Lung (tissue), 12 donors: ENCODE measurements around the gene PROK1. TPM values are rescaled to one million over a fixed set of nuclear protein-coding genes. Genes with fewer than 3 reads are reported as not detected.

ENCODE experiments used
- ATAC-seq: fragments of 200-7000 bp; cut with Tn5 transposase; one replicate; pipeline ENCODE4 v1.9.1; 2020; ENCODE audit warnings: moderate number of reproducible peaks; ENCODE audit not compliant: insufficient read depth, low FRiP score
- DNase-seq, 3 donors: peaks; one replicate each; pipeline ENCODE4 v3.0.0-alpha.2; 2013 to 2017
- H3K27ac ChIP-seq, 2 donors: one replicate each; pipeline ENCODE4 v1.5.1; 2013; ENCODE audit warnings: mild to moderate bottlenecking in 2 of 2, moderate library complexity in 2 of 2, control low read depth in 1 of 2, inconsistent platforms in 1 of 2, low read depth in 1 of 2, low read length in 1 of 2
- H3K27me3 ChIP-seq, 3 donors: one replicate each; pipeline ENCODE4 v1.5.1; 2013; ENCODE audit warnings: low read length in 2 of 3; ENCODE audit not compliant: control insufficient read depth in 3 of 3, insufficient read depth in 3 of 3
- H3K36me3 ChIP-seq, 4 donors: one replicate each; pipeline ENCODE4 v1.5.1; 2013; ENCODE audit warnings: low read length in 4 of 4, mild to moderate bottlenecking in 1 of 4, moderate library complexity in 1 of 4; ENCODE audit not compliant: control insufficient read depth in 4 of 4, insufficient read depth in 4 of 4
- H3K4me1 ChIP-seq, 5 donors: one replicate each; pipeline ENCODE4 v1.5.1; 2013; ENCODE audit warnings: low read length in 5 of 5, mild to moderate bottlenecking in 2 of 5, moderate library complexity in 1 of 5; ENCODE audit not compliant: control insufficient read depth in 5 of 5, insufficient read depth in 5 of 5
- H3K4me3 ChIP-seq: one replicate; pipeline ENCODE4 v1.5.1; 2013; ENCODE audit warnings: mild to moderate bottlenecking, control low read depth, moderate library complexity
- H3K9ac ChIP-seq, 2 donors: one replicate each; pipeline ENCODE4 v1.5.1; 2013; ENCODE audit warnings: low read length in 2 of 2, control low read depth in 1 of 2; ENCODE audit not compliant: insufficient read depth in 1 of 2
- H3K9me3 ChIP-seq, 4 donors: one replicate each; pipeline ENCODE4 v1.5.1; 2013; ENCODE audit warnings: low read length in 3 of 4, mild to moderate bottlenecking in 1 of 4, moderate library complexity in 1 of 4; ENCODE audit not compliant: control insufficient read depth in 4 of 4, insufficient read depth in 3 of 4
- WGBS, 2 donors: extraction: QIAGEN DNeasy Blood & Tissue Kit; methylation state at CpG; one replicate each; pipeline ENCODE4 v1.1.7; 2013; 5-methylcytosine and 5-hydroxymethylcytosine counted together
- polyA plus RNA-seq, 2 donors: library from polyadenylated mRNA; stranded (reverse); fragments of 200-250 nt; gene quantifications; one replicate each; pipeline ENCODE4 v1.2.1, GENCODE V29; 2013
- total RNA-seq, 2 donors: library from RNA; depleted of rRNA in 1 of 2; stranded (reverse); fragments of >200 nt in 1 of 2; gene quantifications; one replicate each; pipeline ENCODE4 v1.2.1, GENCODE V29; 2014 to 2021
- TF ChIP-seq, protein P1 (sequence below): IDR thresholded peaks from 2 replicates; pipeline ENCODE4 v1.5.1; 2012; ENCODE audit warnings: mild to moderate bottlenecking; ENCODE audit errors: control extremely low read depth, extremely low read depth
- donor health status: control.
- donor health status: control.
- donor health status: Bipolar disorder and iron deficiency.
- donor health status: healthy.
- donor health status: DM: yes; HTN: yes; CAD: no.

Gene PROK1
- total and polyA plus RNA-seq, 4 donors = 0.05 to 0.22 TPM; not detected in 2

- peaks cover 0 to 3% (median 0%) of the 10 kb centered on the region in 5 donors for H3K4me1 ChIP-seq
- H3K27ac ChIP-seq = no peak overlapping the region
- 81 to 83% methylated on average over 7 of the region's 7 CpGs for WGBS, 2 donors
- H3K4me3 ChIP-seq = no peak overlapping the region
- TF ChIP-seq, protein P1, sequence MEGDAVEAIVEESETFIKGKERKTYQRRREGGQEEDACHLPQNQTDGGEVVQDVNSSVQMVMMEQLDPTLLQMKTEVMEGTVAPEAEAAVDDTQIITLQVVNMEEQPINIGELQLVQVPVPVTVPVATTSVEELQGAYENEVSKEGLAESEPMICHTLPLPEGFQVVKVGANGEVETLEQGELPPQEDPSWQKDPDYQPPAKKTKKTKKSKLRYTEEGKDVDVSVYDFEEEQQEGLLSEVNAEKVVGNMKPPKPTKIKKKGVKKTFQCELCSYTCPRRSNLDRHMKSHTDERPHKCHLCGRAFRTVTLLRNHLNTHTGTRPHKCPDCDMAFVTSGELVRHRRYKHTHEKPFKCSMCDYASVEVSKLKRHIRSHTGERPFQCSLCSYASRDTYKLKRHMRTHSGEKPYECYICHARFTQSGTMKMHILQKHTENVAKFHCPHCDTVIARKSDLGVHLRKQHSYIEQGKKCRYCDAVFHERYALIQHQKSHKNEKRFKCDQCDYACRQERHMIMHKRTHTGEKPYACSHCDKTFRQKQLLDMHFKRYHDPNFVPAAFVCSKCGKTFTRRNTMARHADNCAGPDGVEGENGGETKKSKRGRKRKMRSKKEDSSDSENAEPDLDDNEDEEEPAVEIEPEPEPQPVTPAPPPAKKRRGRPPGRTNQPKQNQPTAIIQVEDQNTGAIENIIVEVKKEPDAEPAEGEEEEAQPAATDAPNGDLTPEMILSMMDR = no peak
- H3K9ac ChIP-seq = no peak overlapping the region
- no peak for DNase-seq
- ATAC-seq = no peak
- H3K36me3 ChIP-seq = no peaks in the 10 kb centered on the region
- H3K9me3 ChIP-seq = peaks cover 0 to 2% (median 0%) of the 10 kb centered on the region in 4 donors
- H3K27me3 ChIP-seq = peaks cover 0 to 2% (median 0%) of the 10 kb centered on the region in 3 donors
These were observed 14.9 kb downstream of the PROK1 start for GRCh38 chr1:110465814-110466380.

- Histone ChIP-seq H3K4me3 (no peak overlapping the region), H3K4me1 (peaks cover 0 to 3% (median 0%) of the 10 kb centered on the region in 5 donors), H3K9me3 (peaks cover 0 to 2% (median 0%) of the 10 kb centered on the region in 4 donors), H3K27ac (no peak overlapping the region), H3K9ac (no peak overlapping the region), H3K27me3 (peaks cover 0 to 2% (median 0%) of the 10 kb centered on the region in 3 donors), H3K36me3 (no peaks in the 10 kb centered on the region)
- 69 to 78% methylated on average over 8 of the region's 8 CpGs for WGBS, 2 donors
- DNase-seq (no peak), ATAC-seq (no peak)
- TF ChIP-seq, protein P1 = no peak
These were observed 15.8 kb downstream of the PROK1 start for GRCh38 chr1:110466646-110467280.

GRCh38 chr1:110471131-110471530, 20.2 kb downstream of the PROK1 start:
- TF ChIP-seq, protein P1 = no peak
- DNase-seq = no peak
- H3K27ac ChIP-seq = no peak overlapping the region
- peaks cover 0 to 2% (median 0%) of the 10 kb centered on the region in 4 donors for H3K9me3 ChIP-seq
- no peak overlapping the region for H3K9ac ChIP-seq
- H3K27me3 ChIP-seq = peaks cover 0 to 2% (median 0%) of the 10 kb centered on the region in 3 donors
- WGBS, 2 donors = 70 to 72% methylated on average over 3 of the region's 3 CpGs
- no peaks in the 10 kb centered on the region for H3K36me3 ChIP-seq
- ATAC-seq = no peak
- no peaks in the 10 kb centered on the region for H3K4me1 ChIP-seq
- no peak overlapping the region for H3K4me3 ChIP-seq
